SK-N-SH (cell line): ENCODE data around the gene MTHFD2L. TPM values are rescaled to one million over a fixed set of nuclear protein-coding genes. Genes with fewer than 3 reads are reported as not detected.

ENCODE experiments used
- CTCF ChIA-PET: fragments of 300-600, 350-600 bp; formaldehyde crosslinking; extraction: SDS; loops from one replicate; lab custom pipeline; 2021; lab: Yijun Ruan, JAX
- POLR2A ChIA-PET: fragments of 350-600 bp; sonication (Branson Sonifier 250); formaldehyde crosslinking; extraction: SDS; loops from one replicate; lab custom pipeline; 2020; ENCODE audit warnings: antibody characterized with exemption, inconsistent platforms; lab: Yijun Ruan, JAX
- DNase-seq: peaks from one replicate; pipeline ENCODE4 v3.0.0; 2012
- H2AFZ ChIP-seq: fragments of 200-600 bp; sonication (generic); 2 replicates; pipeline ENCODE4 v1.8.1; 2016; ENCODE audit warnings: antibody characterized with exemption, mild to moderate bottlenecking, low read depth
- H3F3A ChIP-seq: fragments of 200-600 bp; sonication (generic); replicated peaks from 2 replicates; pipeline ENCODE3; 2016; ENCODE audit warnings: antibody characterized with exemption, mild to moderate bottlenecking; ENCODE audit not compliant: insufficient read depth
- H3K27ac ChIP-seq, 2 experiments: fragments of 200-500 bp in 1 of 2; fragments of 200-600 bp in 1 of 2; sonication (Bioruptor generic) in 1 of 2; sonication (generic), shearing (Covaris generic) in 1 of 2; 2 replicates each; pipeline versions ENCODE4 v1.5.1 to v1.6.1; 2014 to 2016; ENCODE audit warnings: low read depth in 2 of 2, inconsistent platforms in 1 of 2, low read length in 1 of 2, mild to moderate bottlenecking in 1 of 2, mixed read lengths in 1 of 2
- H3K27me3 ChIP-seq: fragments of 200-600 bp; sonication (generic), shearing (Covaris generic); 2 replicates; pipeline ENCODE4 v1.6.1; 2016; ENCODE audit warnings: mixed run types; ENCODE audit not compliant: insufficient read depth
- H3K36me3 ChIP-seq, 2 experiments: fragments of 200-500 bp in 1 of 2; fragments of 200-600 bp in 1 of 2; sonication (Bioruptor generic) in 1 of 2; sonication (generic) in 1 of 2; replicated peaks in 1 of 2; 2 replicates each; pipeline versions ENCODE3 to v1.5.1; 2014 to 2016; ENCODE audit warnings: low read length in 1 of 2, mild to moderate bottlenecking in 1 of 2; ENCODE audit not compliant: insufficient read depth in 2 of 2, control insufficient read depth in 1 of 2
- H3K4me1 ChIP-seq, 2 experiments: fragments of 200-500 bp in 1 of 2; fragments of 200-600 bp in 1 of 2; sonication (Bioruptor generic) in 1 of 2; sonication (generic), shearing (Covaris generic) in 1 of 2; 2 replicates each; pipeline versions ENCODE4 v1.5.1 to v1.6.1; 2014 to 2016; ENCODE audit warnings: low read depth in 1 of 2, low read length in 1 of 2, mixed run types in 1 of 2; ENCODE audit not compliant: insufficient read depth in 2 of 2, control insufficient read depth in 1 of 2
- H3K4me2 ChIP-seq: fragments of 200-600 bp; sonication (generic), shearing (Covaris generic); 2 replicates; pipeline ENCODE4 v1.6.1; 2017; ENCODE audit warnings: mixed run types
- H3K4me3 ChIP-seq, 2 experiments: fragments of 200-500 bp in 1 of 2; fragments of 200-600 bp in 1 of 2; sonication (Bioruptor generic) in 1 of 2; sonication (generic), shearing (Covaris generic) in 1 of 2; 2 replicates each; pipeline versions ENCODE4 v1.5.1 to v1.8.1; 2014 to 2016; ENCODE audit warnings: low read depth in 2 of 2, inconsistent platforms in 1 of 2, low read length in 1 of 2, mild to moderate bottlenecking in 1 of 2, mixed read lengths in 1 of 2, moderate library complexity in 1 of 2
- H3K79me2 ChIP-seq: fragments of 200-600 bp; sonication (generic); 2 replicates; pipeline ENCODE4 v1.8.1; 2017; ENCODE audit warnings: mild to moderate bottlenecking; ENCODE audit not compliant: insufficient read depth
- H3K9ac ChIP-seq: fragments of 200-600 bp; sonication (generic); 2 replicates; pipeline ENCODE4 v1.6.1; 2017; ENCODE audit warnings: mixed run types
- H3K9me2 ChIP-seq: fragments of 200-600 bp; sonication (generic); 2 replicates; pipeline ENCODE4 v1.6.1; 2017; ENCODE audit warnings: mixed run types
- H3K9me3 ChIP-seq: fragments of 200-600 bp; sonication (generic); 2 replicates; pipeline ENCODE4 v1.6.1; 2017; ENCODE audit warnings: mixed run types, mild to moderate bottlenecking, moderate library complexity
- H4K20me1 ChIP-seq: fragments of 200-600 bp; sonication (generic); 2 replicates; pipeline ENCODE4 v1.6.1; 2017; ENCODE audit warnings: mild to moderate bottlenecking, mixed run types; ENCODE audit not compliant: insufficient read depth
- CHD2 ChIP-seq: fragments of 150-350 bp; IDR thresholded peaks from 2 replicates; pipeline ENCODE4 v1.6.1; 2018; ENCODE audit warnings: low read length; ENCODE audit not compliant: partially characterized antibody
- FOSL2 ChIP-seq: IDR thresholded peaks from 2 replicates; pipeline ENCODE4 v1.4.0; 2012; ENCODE audit warnings: low read depth, mild to moderate bottlenecking, moderate library complexity, borderline replicate concordance
- GABPA ChIP-seq: IDR thresholded peaks from 2 replicates; pipeline ENCODE4 v1.4.0; 2012; ENCODE audit warnings: low read depth, mild to moderate bottlenecking
- GATA2 ChIP-seq: sonication (generic); formaldehyde crosslinking; IDR thresholded peaks from 2 replicates; pipeline ENCODE4 v1.5.0; 2020; ENCODE audit warnings: mild to moderate bottlenecking, missing genetic modification reagents
- IRF3 ChIP-seq: fragments of 150-350 bp; IDR thresholded peaks from 2 replicates; pipeline ENCODE4 v1.6.1; 2016; ENCODE audit warnings: mild to moderate bottlenecking, low read depth, low read length
- MAX ChIP-seq: IDR thresholded peaks from 2 replicates; pipeline ENCODE4 v1.4.0; 2012; ENCODE audit warnings: low read depth
- MEF2A ChIP-seq: IDR thresholded peaks from 2 replicates; pipeline ENCODE4 v1.4.0; 2012; ENCODE audit warnings: low read depth, borderline replicate concordance
- MXI1 ChIP-seq: IDR thresholded peaks from 2 replicates; pipeline ENCODE4 v1.6.1; 2012; ENCODE audit warnings: mild to moderate bottlenecking, low read depth, low read length, improper control_type of control experiment
- NFIC ChIP-seq: IDR thresholded peaks from 2 replicates; pipeline ENCODE4 v1.4.0; 2012; ENCODE audit warnings: borderline replicate concordance
- NRF1 ChIP-seq: IDR thresholded peaks from 2 replicates; pipeline ENCODE4 v1.6.1; 2012; ENCODE audit warnings: low read depth, mild to moderate bottlenecking, low read length
- PBX3 ChIP-seq: IDR thresholded peaks from 2 replicates; pipeline ENCODE4; 2012
- RAD21 ChIP-seq: IDR thresholded peaks from 2 replicates; pipeline ENCODE4 v1.6.1; 2012; ENCODE audit warnings: mild to moderate bottlenecking, low read length
- RFX5 ChIP-seq: IDR thresholded peaks from 2 replicates; pipeline ENCODE4 v1.6.1; 2012; ENCODE audit warnings: mild to moderate bottlenecking, improper control_type of control experiment, low read length
- RXRA ChIP-seq: IDR thresholded peaks from 2 replicates; pipeline ENCODE4 v1.4.0; 2012; ENCODE audit warnings: low read depth, mild to moderate bottlenecking, borderline replicate concordance
- SIN3A ChIP-seq: IDR thresholded peaks from 2 replicates; pipeline ENCODE4 v1.6.1; 2012; ENCODE audit warnings: low read depth, mild to moderate bottlenecking, low read length, moderate library complexity, borderline replicate concordance
- TAF1 ChIP-seq: IDR thresholded peaks from 2 replicates; pipeline ENCODE4 v1.6.1; 2012; ENCODE audit warnings: low read depth, mild to moderate bottlenecking, low read length, moderate library complexity, borderline replicate concordance
- TCF12 ChIP-seq: IDR thresholded peaks from 2 replicates; pipeline ENCODE4 v1.4.0; 2012
- YY1 ChIP-seq: IDR thresholded peaks from 2 replicates; pipeline ENCODE4 v1.4.0; 2012; ENCODE audit warnings: low read depth, mild to moderate bottlenecking
- ZBTB33 ChIP-seq: IDR thresholded peaks from 2 replicates; pipeline ENCODE4 v1.4.0; 2012; ENCODE audit warnings: low read depth, borderline replicate concordance
- WGBS: methylation state at CpG from one replicate; pipeline ENCODE4 v1.1.6; 2017; ENCODE audit warnings: low lambda C conversion rate; 5-methylcytosine and 5-hydroxymethylcytosine counted together
- polyA plus RNA-seq, 3 experiments: library from polyadenylated mRNA; depleted of rRNA; stranded (reverse); fragments of >200 nt; gene quantifications; 2 replicates each; pipeline ENCODE4 v1.2.3, GENCODE V29; 2012

MTHFD2L gene
- polyA plus RNA-seq, 1 of the 3 experiments (the other 2 are of a cell fraction): 4.8 TPM

GRCh38 chr4:74334636-74335035 lies 176.7 kb downstream of the MTHFD2L start:
- no peaks in the 10 kb centered on the region for H3K79me2 ChIP-seq
- ChIA-PET POLR2A (no interaction called here), CTCF (interaction anchor here (1.3 kb wide), 2 partner anchors 24 to 26 kb away, joined by 3 read pairs; no protein-coding TSS in a partner anchor)
- no peak overlapping the region for H3K9ac ChIP-seq
- no peak for DNase-seq
- no peaks in the 10 kb centered on the region for H3K36me3 ChIP-seq
- no peak overlapping the region for H3K4me3 ChIP-seq
- H3K9me3 ChIP-seq: 0 out of 2 replicates have a peak, but pooled peaks cover 5% of the 10 kb centered on the region
- no peaks in the 10 kb centered on the region for H3K4me1 ChIP-seq
- H4K20me1 ChIP-seq: no peaks in the 10 kb centered on the region
- H3K9me2 ChIP-seq: no peaks in the 10 kb centered on the region
- H3K4me2 ChIP-seq: no peak overlapping the region
- no peak overlapping the region for H2AFZ ChIP-seq
- peaks cover 19% of the 10 kb centered on the region; the same call in 1 of the 2 replicates for H3K27me3 ChIP-seq
- 2% methylated on average over 5 of the region's 7 CpGs for WGBS
- H3K27ac ChIP-seq: no peak overlapping the region
- no peaks in the 10 kb centered on the region for H3F3A ChIP-seq
- TF ChIP-seq IRF3: no peak
- TF ChIP-seq GATA2 (CRISPR knock-in tag): no peak
- no peak for TF ChIP-seq YY1
- TF ChIP-seq MAX: no peak
- no peak for TF ChIP-seq ZBTB33
- TF ChIP-seq TAF1: no peak
- TF ChIP-seq FOSL2: no peak
- no peak for TF ChIP-seq RFX5
- no peak for TF ChIP-seq CHD2
- TF ChIP-seq NFIC: no peak
- TF ChIP-seq RAD21: no peak
- no peak for TF ChIP-seq MXI1
- TF ChIP-seq RXRA: no peak
- no peak for TF ChIP-seq MEF2A
- no peak for TF ChIP-seq PBX3
- no peak for TF ChIP-seq TCF12
- TF ChIP-seq NRF1: no peak
- TF ChIP-seq GABPA: no peak
- TF ChIP-seq SIN3A: no peak
